Hepatic stellate cell (primary cell): ENCODE measurements around the gene MLLT3.

ENCODE experiments used
- DNase-seq: peaks from one replicate; pipeline ENCODE4 v3.0.0; 2011; ENCODE audit warnings: low spot score

MLLT3 gene

GRCh38 chr9:20624201-20625002, 2.1 kb upstream of the MLLT3 start:
- peak; percentile 38 for DNase-seq

- no peak for DNase-seq
Observed at GRCh38 chr9:20623748-20624124, 1.4 kb upstream of the MLLT3 start.

- no peak for DNase-seq
Observed at GRCh38 chr9:20623021-20623747, 885 bp upstream of the MLLT3 start.

GRCh38 chr9:20621471-20622329, 599 bp downstream of the MLLT3 start:
- peak; percentile 51 for DNase-seq

- peak; percentile 35 for DNase-seq
Observed at GRCh38 chr9:20620650-20621470, 1.4 kb downstream of the MLLT3 start.

- no peak for DNase-seq
Observed at GRCh38 chr9:20619487-20620200, 2.7 kb downstream of the MLLT3 start.

GRCh38 chr9:20618361-20618802, 3.9 kb downstream of the MLLT3 start:
- no peak for DNase-seq

- no peak for DNase-seq
Observed at GRCh38 chr9:20616808-20617207, 5.5 kb downstream of the MLLT3 start.

- DNase-seq: no peak
Observed at GRCh38 chr9:20614602-20615216, 7.6 kb downstream of the MLLT3 start.

GRCh38 chr9:20611691-20612287, 10.5 kb downstream of the MLLT3 start:
- no peak for DNase-seq

GRCh38 chr9:20610591-20610990, 11.7 kb downstream of the MLLT3 start:
- DNase-seq: no peak

- DNase-seq: no peak
Observed at GRCh38 chr9:20608582-20608981, 13.7 kb downstream of the MLLT3 start.

GRCh38 chr9:20606652-20607051, 15.6 kb downstream of the MLLT3 start:
- DNase-seq: no peak

- no peak for DNase-seq
Observed at GRCh38 chr9:20604562-20604961, 17.7 kb downstream of the MLLT3 start.

GRCh38 chr9:20603524-20604268, 18.6 kb downstream of the MLLT3 start:
- no peak for DNase-seq

- DNase-seq: no peak
Observed at GRCh38 chr9:20601292-20601691, 21.0 kb downstream of the MLLT3 start.

- no peak for DNase-seq
Observed at GRCh38 chr9:20599195-20599594, 23.1 kb downstream of the MLLT3 start.

- DNase-seq: no peak
Observed at GRCh38 chr9:20598367-20598766, 23.9 kb downstream of the MLLT3 start.

GRCh38 chr9:20597862-20598261, 24.4 kb downstream of the MLLT3 start:
- DNase-seq: no peak
